RPMI7951 (cell line): Measurements from ENCODE around the gene TEDC2. TPM values are rescaled to one million over a fixed set of nuclear protein-coding genes. Genes with fewer than 3 reads are reported as not detected.
A peak's percentile ranks its signal among the peaks of the same experiment; 100 is the strongest.
"Not testable (repeated sequence)": the region's sequence is repeated elsewhere in the genome, so short reads cannot be mapped to it uniquely, and the experiment has no call there.

Source experiments
- DNase-seq: peaks from one replicate; pipeline ENCODE4 v3.0.0-alpha.2; 2012; ENCODE audit warnings: low read depth
- total RNA-seq: library from RNA; depleted of rRNA; stranded (reverse); fragments of >200 nt; shearing (Covaris generic); gene quantifications from 2 replicates; pipeline ENCODE4 v1.2.3, GENCODE V29; 2014

The TEDC2 gene
- total RNA-seq, 1 experiment from 2014 or later: 10.2 TPM

GRCh38 chr16:2477327-2477726 lies 17.4 kb downstream of the TEDC2 start:
- DNase-seq: no peak

- DNase-seq: no peak
These were observed 18.4 kb downstream of the TEDC2 start for GRCh38 chr16:2478279-2478678.

GRCh38 chr16:2479996-2480395 lies 20.1 kb downstream of the TEDC2 start:
- DNase-seq: not testable (repeated sequence)

- DNase-seq: no peak
These were observed 21.0 kb downstream of the TEDC2 start for GRCh38 chr16:2480948-2481347.

GRCh38 chr16:2481676-2482075 lies 21.8 kb downstream of the TEDC2 start:
- DNase-seq: no peak

- DNase-seq: no peak
These were observed 22.3 kb downstream of the TEDC2 start for GRCh38 chr16:2482249-2482648.

- DNase-seq: peak; percentile 87
These were observed 23.0 kb downstream of the TEDC2 start for GRCh38 chr16:2482708-2483534.

- no peak for DNase-seq
These were observed 24.3 kb downstream of the TEDC2 start for GRCh38 chr16:2483939-2484897.

- DNase-seq: no peak
These were observed 25.1 kb downstream of the TEDC2 start for GRCh38 chr16:2484898-2485508.

- no peak for DNase-seq
These were observed 26.1 kb downstream of the TEDC2 start for GRCh38 chr16:2485811-2486507.

- DNase-seq: peak; percentile 34
These were observed 27.0 kb downstream of the TEDC2 start for GRCh38 chr16:2486645-2487516.

- no peak for DNase-seq
These were observed 27.6 kb downstream of the TEDC2 start for GRCh38 chr16:2487517-2487842.

- no peak for DNase-seq
These were observed 28.1 kb downstream of the TEDC2 start for GRCh38 chr16:2487903-2488531.

- DNase-seq: no peak
These were observed 29.7 kb downstream of the TEDC2 start for GRCh38 chr16:2489581-2489980.

GRCh38 chr16:2490190-2491105 lies 30.5 kb downstream of the TEDC2 start:
- no peak for DNase-seq

- no peak for DNase-seq
These were observed 32.4 kb downstream of the TEDC2 start for GRCh38 chr16:2492292-2492691.

GRCh38 chr16:2493605-2494004 lies 33.7 kb downstream of the TEDC2 start:
- DNase-seq: no peak

- DNase-seq: no peak
These were observed 34.7 kb downstream of the TEDC2 start for GRCh38 chr16:2494616-2495015.

GRCh38 chr16:2495041-2495440 lies 35.1 kb downstream of the TEDC2 start:
- DNase-seq: no peak
